Fibroblast of gingiva (primary cell): ENCODE data around the gene MS4A5.
"Not testable (repeated sequence)": the region's sequence is repeated elsewhere in the genome, so short reads cannot be mapped to it uniquely, and the experiment has no call there.

Experiments
- DNase-seq: peaks from one replicate; pipeline ENCODE4 v3.0.0-alpha.2; 2011; ENCODE audit warnings: low read depth

The MS4A5 gene

GRCh38 chr11:60429272-60429671, at the start of gene MS4A5:
MS4A5 (plus strand) TSS chr11:60429572; CDS start chr11:60429675, 103 bp downstream.
- no peak for DNase-seq

- no peak for DNase-seq
These were observed 40.0 kb upstream of the MS4A5 start for GRCh38 chr11:60389279-60389910.

- no peak for DNase-seq
These were observed 39.0 kb upstream of the MS4A5 start for GRCh38 chr11:60390419-60390818.

- no peak for DNase-seq
These were observed 37.0 kb upstream of the MS4A5 start for GRCh38 chr11:60392361-60392760.

- DNase-seq = no peak
These were observed 36.4 kb upstream of the MS4A5 start for GRCh38 chr11:60393016-60393415.

GRCh38 chr11:60394666-60395380, 34.5 kb upstream of the MS4A5 start:
- DNase-seq = no peak

- DNase-seq = no peak
These were observed 33.0 kb upstream of the MS4A5 start, which contains the start of gene MS4A14 for GRCh38 chr11:60396382-60396781. MS4A14 (plus strand) TSS chr11:60396459; CDS start chr11:60396579, 120 bp downstream.

- DNase-seq = no peak
These were observed 32.6 kb upstream of the MS4A5 start for GRCh38 chr11:60396799-60397198.

- DNase-seq = no peak
These were observed 9.4 kb upstream of the MS4A5 start for GRCh38 chr11:60420015-60420414.

- DNase-seq = no peak
These were observed 6.8 kb upstream of the MS4A5 start for GRCh38 chr11:60422609-60423008.

GRCh38 chr11:60428517-60428916, 855 bp upstream of the MS4A5 start:
- no peak for DNase-seq

- no peak for DNase-seq
These were observed 1.9 kb downstream of the MS4A5 start for GRCh38 chr11:60431251-60431650.

- no peak for DNase-seq
These were observed 4.0 kb downstream of the MS4A5 start for GRCh38 chr11:60433401-60433800.

- no peak for DNase-seq
These were observed 17.7 kb downstream of the MS4A5 start for GRCh38 chr11:60447070-60447469.

GRCh38 chr11:60447846-60448245, 18.5 kb downstream of the MS4A5 start:
- no peak for DNase-seq

- not testable (repeated sequence) for DNase-seq
These were observed 21.8 kb downstream of the MS4A5 start for GRCh38 chr11:60451185-60451584.

- DNase-seq = no peak
These were observed 24.8 kb downstream of the MS4A5 start for GRCh38 chr11:60454212-60454611.

GRCh38 chr11:60455531-60456042, 26.2 kb downstream of the MS4A5 start, which contains the start of gene MS4A1:
MS4A1 (plus strand) TSS chr11:60455847; CDS start chr11:60462375, 6,528 bp downstream.
- no peak for DNase-seq

- no peak for DNase-seq
These were observed 28.2 kb downstream of the MS4A5 start for GRCh38 chr11:60457576-60457975.

GRCh38 chr11:60459345-60459744, 30.0 kb downstream of the MS4A5 start:
- no peak for DNase-seq

- DNase-seq = no peak
These were observed 39.5 kb downstream of the MS4A5 start for GRCh38 chr11:60468829-60469228.

GRCh38 chr11:60469723-60470122, 40.4 kb downstream of the MS4A5 start:
- DNase-seq = no peak

GRCh38 chr11:60477035-60477445, 47.7 kb downstream of the MS4A5 start:
- DNase-seq = no peak
